HG02610 (cell line): Measurements from ENCODE around the gene METRNL.
"Not testable (repeated sequence)": the region's sequence is repeated elsewhere in the genome, so short reads cannot be mapped to it uniquely, and the experiment has no call there.

Source experiments
- ATAC-seq: cut with Tn5 transposase; IDR thresholded peaks from one replicate; pipeline ENCODE4 v1.9.1; 2021; ENCODE audit warnings: mild to moderate bottlenecking, moderate library complexity; ENCODE audit not compliant: unreplicated experiment

The METRNL gene

DNA sequence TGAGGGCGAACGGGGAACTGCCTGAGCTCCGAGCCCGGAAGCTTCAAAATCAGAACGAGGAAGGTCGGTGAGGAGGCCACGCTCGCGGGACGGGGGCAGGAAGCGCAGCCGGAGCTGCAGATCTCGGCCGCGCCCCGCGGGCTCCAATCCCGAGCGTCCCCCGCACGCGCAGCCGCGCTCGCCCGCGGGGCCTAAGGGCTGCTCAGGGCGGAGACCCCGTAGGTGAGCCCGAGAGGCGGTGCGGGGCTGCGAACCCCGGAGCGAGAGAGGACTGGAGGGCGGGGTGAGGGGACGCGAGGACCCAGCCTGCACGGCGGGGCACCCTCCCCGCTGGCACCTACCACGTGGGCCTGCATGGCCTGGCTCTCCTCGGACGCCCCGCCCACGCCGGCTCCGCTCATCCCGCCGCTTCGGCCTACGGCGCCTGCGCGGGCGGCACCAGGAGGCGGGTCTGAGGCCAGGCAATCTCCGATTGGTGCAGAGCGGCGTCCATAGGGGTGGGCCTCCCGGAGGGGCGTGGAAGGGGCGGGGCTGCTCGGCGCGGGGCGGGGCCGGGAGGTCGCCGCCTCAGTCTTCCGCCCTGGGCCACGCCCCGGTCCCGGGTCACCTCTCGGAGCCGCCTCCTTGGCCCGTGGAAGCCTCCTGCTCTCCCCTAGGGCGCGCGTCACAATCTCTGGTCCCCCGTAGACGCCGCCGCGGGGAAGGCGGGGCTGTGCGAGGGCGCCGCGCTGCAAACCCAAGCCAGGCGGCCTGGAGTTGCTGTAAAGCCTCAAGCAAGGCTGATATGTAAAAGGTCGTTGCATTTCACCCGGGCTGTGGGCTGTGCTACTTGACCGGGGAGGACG, 27.8 kb upstream of the METRNL start:
- ATAC-seq, result peak; percentile 95

- no peak for ATAC-seq
Measured at GRCh38 chr17:83052241-83052564, 27.2 kb upstream of the METRNL start.

DNA sequence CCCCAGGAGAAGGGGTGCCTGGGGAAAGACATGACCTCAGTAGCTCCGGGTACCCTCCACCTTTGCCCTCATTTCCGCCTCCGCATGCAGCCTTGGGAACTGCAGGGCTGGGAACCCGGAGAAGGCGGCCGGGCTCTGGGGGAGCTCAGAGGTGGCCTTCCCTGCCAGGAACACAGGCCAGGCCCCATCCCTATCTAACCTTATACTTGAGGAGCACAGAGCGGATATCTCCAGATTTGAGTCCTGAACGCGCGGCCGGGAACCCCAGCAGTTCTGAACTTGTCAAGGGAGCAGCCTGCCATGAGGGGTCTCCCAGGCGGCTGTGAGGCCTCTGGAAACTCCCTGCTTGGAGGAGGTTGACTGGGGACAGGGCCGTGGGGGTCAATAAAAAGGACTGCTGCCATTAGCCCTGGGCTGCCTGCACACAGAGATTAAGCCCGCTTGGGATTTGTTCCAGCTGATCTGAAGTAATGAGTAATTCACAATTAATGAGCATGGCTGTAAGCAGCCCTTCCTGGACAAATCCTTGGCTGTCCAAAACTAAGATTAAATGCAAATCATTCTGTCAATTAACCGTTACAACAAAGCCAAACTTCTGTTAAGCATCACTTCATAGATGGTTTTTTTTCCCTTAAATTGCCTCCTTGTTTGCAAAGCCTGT, 26.3 kb upstream of the METRNL start:
- ATAC-seq, result no peak

GRCh38 chr17:83053739-83054451, 25.5 kb upstream of the METRNL start:
- no peak for ATAC-seq

- ATAC-seq, result no peak
Measured at GRCh38 chr17:83054518-83055125, 24.8 kb upstream of the METRNL start.

- not testable (repeated sequence) for ATAC-seq
Measured at GRCh38 chr17:83055176-83055575, 24.2 kb upstream of the METRNL start.

DNA sequence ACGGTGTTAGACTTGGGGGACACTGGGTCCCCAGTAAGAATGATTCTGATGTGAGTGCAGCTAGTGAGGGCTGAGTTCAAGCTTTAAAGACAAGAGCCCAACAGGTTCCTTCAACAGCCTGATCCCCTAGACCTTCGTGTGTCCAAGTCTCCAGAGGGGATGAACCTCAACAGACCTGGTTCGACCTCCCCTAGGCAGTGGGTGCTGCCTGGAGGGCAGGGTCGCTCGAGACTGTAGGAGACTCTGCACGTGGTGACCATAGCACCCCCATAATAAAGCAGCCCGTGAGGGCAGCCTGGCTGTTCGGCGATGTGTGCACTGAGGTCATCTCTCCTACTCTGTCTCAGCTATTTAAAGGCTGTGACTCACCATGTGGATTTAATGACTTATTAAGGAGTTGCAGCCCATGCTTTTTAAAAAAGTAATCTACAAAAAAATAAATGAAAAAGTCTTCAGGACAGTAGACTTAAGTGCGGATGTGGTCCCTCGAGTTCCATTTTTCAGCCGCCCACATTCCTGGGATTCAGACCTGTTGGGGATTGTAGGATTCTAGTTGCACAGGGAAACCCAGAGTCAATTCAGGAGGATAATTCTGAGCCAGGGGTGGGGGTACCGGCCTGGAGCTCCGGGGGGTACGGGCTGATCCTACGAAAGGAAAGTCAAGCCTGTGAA, 23.4 kb upstream of the METRNL start:
- no peak for ATAC-seq

DNA sequence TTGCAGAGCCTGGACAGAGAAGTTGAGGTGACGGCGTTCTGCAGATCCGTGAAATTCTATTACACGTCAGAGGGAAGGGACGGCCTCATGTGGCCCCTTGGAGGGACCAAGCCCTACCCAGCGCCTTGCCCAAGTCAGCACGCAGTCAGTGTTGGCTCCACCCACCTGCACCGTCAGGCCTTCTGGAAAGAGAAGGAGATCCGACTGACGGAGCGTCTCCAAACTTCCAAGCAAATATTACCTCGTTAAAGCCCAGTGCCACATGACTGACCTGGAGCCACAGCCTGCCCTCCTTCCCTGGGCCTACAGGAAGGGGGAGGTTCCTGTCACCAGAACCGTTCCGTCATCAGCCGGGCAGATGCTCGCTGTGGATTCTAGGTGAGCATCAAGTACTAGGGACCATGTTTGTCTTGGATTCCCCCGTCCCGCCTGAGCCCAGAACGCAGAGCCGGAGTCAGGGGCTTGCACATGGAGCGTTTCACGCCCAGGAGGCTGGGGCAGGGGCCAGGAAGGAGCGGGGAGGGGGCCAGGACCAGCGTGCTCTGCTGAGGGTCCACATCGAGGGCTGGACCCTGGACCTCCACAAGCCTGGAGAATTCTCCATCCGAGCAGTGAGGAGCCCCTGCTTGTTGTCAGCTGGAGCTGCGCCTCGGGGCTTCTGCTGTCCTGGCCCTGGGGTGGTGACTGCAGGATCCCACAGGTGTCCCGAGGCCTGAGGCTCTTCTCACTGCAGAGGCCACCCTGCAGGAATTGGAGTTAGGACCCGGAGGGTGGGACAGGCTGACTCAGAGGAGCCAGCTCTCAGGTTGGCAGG, 22.6 kb upstream of the METRNL start:
- no peak for ATAC-seq

DNA sequence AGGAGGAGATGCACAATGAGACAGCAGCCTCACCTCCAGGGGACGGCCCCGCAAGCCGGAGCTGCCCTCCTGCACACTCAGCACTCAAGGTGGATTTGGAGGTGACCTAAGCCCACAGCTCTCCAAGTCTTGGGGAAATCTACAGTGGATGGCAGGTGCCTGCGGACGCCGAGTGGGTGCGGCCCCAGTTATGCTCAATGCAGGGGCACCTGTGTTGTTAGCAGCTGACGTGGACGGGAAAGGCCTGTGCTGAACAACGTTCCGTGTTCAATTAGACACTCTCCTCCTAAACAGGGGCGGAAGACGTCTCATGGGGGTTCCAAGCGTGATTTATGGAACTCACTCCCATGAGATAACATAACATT, 22.0 kb upstream of the METRNL start:
- no peak for ATAC-seq

GRCh38 chr17:83057793-83058265, 21.6 kb upstream of the METRNL start:
- ATAC-seq, result no peak

GRCh38 chr17:83058266-83058798, 21.1 kb upstream of the METRNL start:
- ATAC-seq, result no peak

DNA sequence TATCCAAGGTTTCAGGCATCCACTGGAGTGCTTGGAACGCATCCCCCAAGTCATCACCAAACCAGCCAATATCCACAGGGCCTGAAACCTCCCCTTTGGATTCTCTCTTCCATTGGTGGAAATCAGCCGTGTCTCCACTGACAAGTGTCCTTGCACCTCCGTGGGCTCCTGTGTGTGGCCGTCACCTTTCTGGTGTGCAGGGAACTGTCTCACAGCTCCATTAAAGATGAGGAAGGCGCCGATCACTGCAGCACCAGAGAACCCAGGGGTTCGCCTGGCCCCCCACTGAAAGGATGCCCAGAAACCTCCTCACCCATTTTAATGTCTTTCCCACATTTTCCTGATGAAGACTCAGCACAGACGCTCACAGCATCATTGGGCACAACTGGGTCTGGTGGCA, 17.8 kb upstream of the METRNL start:
- ATAC-seq, result no peak

DNA sequence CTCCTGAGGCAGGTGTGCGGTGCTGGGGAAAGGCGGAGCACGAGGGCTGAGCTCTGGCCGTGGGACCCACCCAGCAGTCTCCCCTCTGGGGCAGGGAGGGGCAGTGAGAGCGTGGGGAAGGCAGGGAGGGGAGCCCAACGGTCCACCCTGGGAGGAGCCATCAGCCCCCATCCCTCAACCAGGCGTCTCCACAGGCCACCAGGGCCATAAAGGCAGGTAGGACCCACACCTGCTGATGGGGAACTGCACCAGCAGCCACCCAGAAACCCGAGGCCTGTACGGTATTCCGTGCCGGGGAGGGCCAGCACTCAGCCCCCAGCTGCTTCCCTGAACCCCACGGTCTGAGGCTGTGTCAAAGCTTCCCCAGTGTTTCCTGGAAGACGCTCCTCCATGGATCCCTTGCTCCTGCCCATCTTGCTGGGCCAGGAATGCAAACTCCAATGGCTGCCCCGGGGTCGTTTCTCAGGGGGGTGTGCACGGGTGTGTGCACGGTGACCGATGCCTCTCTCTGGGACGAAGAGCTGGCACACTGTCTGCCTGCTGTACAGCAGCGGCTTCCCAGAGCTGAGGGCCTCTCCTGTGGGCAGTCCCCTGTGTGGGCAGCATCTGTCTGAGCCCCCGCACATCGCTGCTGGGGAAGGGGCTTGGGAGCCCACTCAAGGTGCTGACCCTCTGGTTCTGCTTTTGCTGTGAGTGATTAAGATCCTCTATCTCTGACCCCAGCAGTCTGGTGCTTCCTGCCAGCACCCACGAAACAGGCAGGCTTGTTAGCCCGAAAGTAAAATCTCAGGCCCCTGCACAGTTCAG, 17.2 kb upstream of the METRNL start:
- no peak for ATAC-seq

GRCh38 chr17:83062818-83063671, 16.4 kb upstream of the METRNL start:
- no peak for ATAC-seq

GRCh38 chr17:83064021-83064731, 15.2 kb upstream of the METRNL start:
- no peak for ATAC-seq

GRCh38 chr17:83064732-83065659, 14.4 kb upstream of the METRNL start:
- ATAC-seq, result no peak
